HG03565 (cell line): ENCODE measurements around the gene PACRG.
A peak's percentile ranks its signal among the peaks of the same experiment; 100 is the strongest.

Source experiments
- ATAC-seq: cut with Tn5 transposase; IDR thresholded peaks from one replicate; pipeline ENCODE4 v1.9.1; 2021; ENCODE audit warnings: mild to moderate bottlenecking, moderate library complexity; ENCODE audit not compliant: unreplicated experiment

Gene PACRG

GRCh38 chr6:162998777-162999176, 271.0 kb downstream of the PACRG start:
- ATAC-seq, result no peak

GRCh38 chr6:162999575-163000285, 272.0 kb downstream of the PACRG start:
- ATAC-seq, result no peak

- peak; percentile 100 for ATAC-seq
Measured at GRCh38 chr6:163001330-163001729, 273.6 kb downstream of the PACRG start.

GRCh38 chr6:163008186-163008585, 280.4 kb downstream of the PACRG start:
- ATAC-seq, result no peak

- no peak for ATAC-seq
Measured at GRCh38 chr6:163008626-163009025, 280.9 kb downstream of the PACRG start.

GRCh38 chr6:163010145-163010544, 282.4 kb downstream of the PACRG start:
- no peak for ATAC-seq

GRCh38 chr6:163014736-163015135, 287.0 kb downstream of the PACRG start:
- no peak for ATAC-seq

- no peak for ATAC-seq
Measured at GRCh38 chr6:163017801-163018200, 290.0 kb downstream of the PACRG start.

- no peak for ATAC-seq
Measured at GRCh38 chr6:163019926-163020325, 292.2 kb downstream of the PACRG start.

- no peak for ATAC-seq
Measured at GRCh38 chr6:163021054-163021453, 293.3 kb downstream of the PACRG start.

- no peak for ATAC-seq
Measured at GRCh38 chr6:163023700-163024099, 295.9 kb downstream of the PACRG start.

- ATAC-seq, result no peak
Measured at GRCh38 chr6:163026893-163027292, 299.1 kb downstream of the PACRG start.

- ATAC-seq, result no peak
Measured at GRCh38 chr6:163030980-163031379, 303.2 kb downstream of the PACRG start.

- no peak for ATAC-seq
Measured at GRCh38 chr6:163031931-163032330, 304.2 kb downstream of the PACRG start.

GRCh38 chr6:163036160-163036645, 308.4 kb downstream of the PACRG start:
- no peak for ATAC-seq

- ATAC-seq, result no peak
Measured at GRCh38 chr6:163038317-163038716, 310.5 kb downstream of the PACRG start.

- ATAC-seq, result no peak
Measured at GRCh38 chr6:163048345-163048744, 320.6 kb downstream of the PACRG start.

GRCh38 chr6:163053667-163054344, 326.0 kb downstream of the PACRG start:
- ATAC-seq, result no peak

GRCh38 chr6:163054641-163055040, 326.9 kb downstream of the PACRG start:
- no peak for ATAC-seq

- no peak for ATAC-seq
Measured at GRCh38 chr6:163057260-163057659, 329.5 kb downstream of the PACRG start.

GRCh38 chr6:163062790-163063189, 335.0 kb downstream of the PACRG start:
- no peak for ATAC-seq

GRCh38 chr6:163063561-163063960, 335.8 kb downstream of the PACRG start:
- no peak for ATAC-seq
